Tibial nerve (tissue), 4 donors: ENCODE data around the gene STK16. TPM values are rescaled to one million over a fixed set of nuclear protein-coding genes. Genes with fewer than 3 reads are reported as not detected.

Experiments
- DNase-seq, 2 donors: peaks; one replicate each; pipeline ENCODE4 v3.0.0-alpha.2; 2019; ENCODE audit warnings: low spot score in 2 of 2
- H3K27ac ChIP-seq, 4 donors: fragments of 200-600 bp; sonication (generic) in 3 of 4; one replicate each; pipeline ENCODE4 v1.5.1; 2017 to 2019; ENCODE audit warnings: mild to moderate bottlenecking in 1 of 4
- H3K27me3 ChIP-seq, 2 donors: fragments of 200-600 bp; sonication (generic) in 1 of 2; one replicate each; pipeline versions ENCODE4 v1.5.1 to v1.6.0; 2017 to 2019
- H3K36me3 ChIP-seq, 3 donors: fragments of 200-600 bp; sonication (generic); one replicate each; pipeline ENCODE4 v1.5.1; 2018 to 2019
- H3K4me1 ChIP-seq, 4 donors: fragments of 200-600 bp; sonication (generic) in 3 of 4; one replicate each; pipeline ENCODE4 v1.5.1; 2017 to 2019
- H3K4me3 ChIP-seq, 4 donors: fragments of 200-600 bp; sonication (generic) in 3 of 4; one replicate each; pipeline ENCODE4 v1.5.1; 2017 to 2019; ENCODE audit warnings: mild to moderate bottlenecking in 1 of 4, moderate library complexity in 1 of 4
- H3K9me3 ChIP-seq, 4 donors: fragments of 200-600 bp; sonication (generic) in 3 of 4; one replicate each; pipeline ENCODE4 v1.5.1; 2017 to 2019
- EP300 ChIP-seq, 2 donors: sonication (generic); formaldehyde crosslinking; IDR thresholded peaks; one replicate each; pipeline ENCODE4 v1.6.1; 2017; ENCODE audit warnings: antibody characterized with exemption in 2 of 2, mild to moderate bottlenecking in 1 of 2
- POLR2A ChIP-seq, 2 donors: fragments of 450-650 bp; IDR thresholded peaks; one replicate each; pipeline ENCODE4 v1.6.1; 2017; ENCODE audit warnings: antibody characterized with exemption in 2 of 2, mild to moderate bottlenecking in 2 of 2, moderate library complexity in 2 of 2
- WGBS, 2 donors: methylation state at CpG; one replicate each; pipeline ENCODE4 v1.1.5; 2018; 5-methylcytosine and 5-hydroxymethylcytosine counted together
- total RNA-seq, 4 donors: library from RNA; depleted of rRNA; stranded (reverse); fragments of >200 nt; gene quantifications; one replicate each; pipeline ENCODE4 v1.1.0, GENCODE V29; 2016
- TF ChIP-seq, protein P1 (sequence below), 5 experiments: fragments of 200-600 bp in 3 of 5; fragments of 450-650 bp in 2 of 5; sonication (generic) in 3 of 5; IDR thresholded peaks; one replicate each; pipeline ENCODE4 v1.5.1; 2016 to 2019; ENCODE audit warnings: antibody characterized with exemption in 5 of 5, mild to moderate bottlenecking in 3 of 5, moderate library complexity in 2 of 5

The STK16 gene
- total RNA-seq, 4 donors from 2014 or later: 9.6 to 17.7 (median 15.3) TPM

DNA sequence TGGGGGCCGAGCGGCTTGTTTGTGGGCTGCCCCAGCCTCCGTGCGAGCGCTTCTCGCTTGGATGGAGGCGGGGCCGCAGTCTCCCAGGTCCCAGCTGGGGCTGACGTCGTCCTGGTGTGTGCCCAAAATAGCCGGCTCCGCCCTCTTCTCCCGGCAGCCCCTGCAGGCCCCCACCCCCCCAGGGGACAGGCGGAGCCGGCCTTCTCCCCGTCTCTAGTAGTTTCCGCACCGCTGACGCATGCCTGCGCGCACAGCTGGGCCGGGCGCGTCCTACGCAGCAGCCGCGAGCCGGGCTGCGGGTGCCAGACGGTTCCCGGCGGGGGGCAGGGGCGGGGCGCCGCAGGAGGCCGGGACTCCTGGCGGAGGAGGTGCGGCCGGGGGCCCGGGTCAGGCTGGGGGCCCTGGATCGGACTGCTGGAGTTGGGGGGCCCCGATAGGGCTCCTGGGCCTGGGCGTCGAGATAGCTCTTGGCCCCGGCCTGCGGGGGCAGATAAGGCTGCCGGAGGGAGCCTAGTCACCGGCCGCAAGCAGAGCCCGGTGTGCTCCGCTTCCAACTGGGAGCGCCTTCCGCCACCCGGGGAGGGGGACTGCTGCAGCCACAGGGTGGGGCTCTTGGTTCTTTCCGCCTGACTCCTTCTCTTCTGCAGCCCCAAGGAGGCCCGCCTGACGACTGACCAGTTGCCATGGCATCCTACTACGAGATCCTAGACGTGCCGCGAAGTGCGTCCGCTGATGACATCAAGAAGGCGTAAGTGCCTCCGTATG is 34.1 kb downstream of the STK16 start, which contains the start of gene DNAJB2:
DNAJB2 (plus strand) TSS at position 216 of the 765 bp plus-strand sequence; CDS start at position 684, 468 bp downstream.
- Histone ChIP-seq H3K27me3 (no peaks in the 10 kb centered on the region), H3K4me1 (peaks cover 0 to 59% (median 29%) of the 10 kb centered on the region in 4 donors), H3K36me3 (peaks cover 0 to 39% (median 0%) of the 10 kb centered on the region in 3 donors), H3K4me3 (peak within 1 kb of the TSS; percentile 65 to 95 (median 84)), H3K9me3 (no peaks in the 10 kb centered on the region), H3K27ac (peak within 1 kb of the TSS; percentile 94 to 100 (median 100))
- peak; percentile 96 to 97 for DNase-seq
- 0% methylated on average over 8 to 40 of the region's 65 CpGs for WGBS, 2 donors
- TF ChIP-seq, protein P1, sequence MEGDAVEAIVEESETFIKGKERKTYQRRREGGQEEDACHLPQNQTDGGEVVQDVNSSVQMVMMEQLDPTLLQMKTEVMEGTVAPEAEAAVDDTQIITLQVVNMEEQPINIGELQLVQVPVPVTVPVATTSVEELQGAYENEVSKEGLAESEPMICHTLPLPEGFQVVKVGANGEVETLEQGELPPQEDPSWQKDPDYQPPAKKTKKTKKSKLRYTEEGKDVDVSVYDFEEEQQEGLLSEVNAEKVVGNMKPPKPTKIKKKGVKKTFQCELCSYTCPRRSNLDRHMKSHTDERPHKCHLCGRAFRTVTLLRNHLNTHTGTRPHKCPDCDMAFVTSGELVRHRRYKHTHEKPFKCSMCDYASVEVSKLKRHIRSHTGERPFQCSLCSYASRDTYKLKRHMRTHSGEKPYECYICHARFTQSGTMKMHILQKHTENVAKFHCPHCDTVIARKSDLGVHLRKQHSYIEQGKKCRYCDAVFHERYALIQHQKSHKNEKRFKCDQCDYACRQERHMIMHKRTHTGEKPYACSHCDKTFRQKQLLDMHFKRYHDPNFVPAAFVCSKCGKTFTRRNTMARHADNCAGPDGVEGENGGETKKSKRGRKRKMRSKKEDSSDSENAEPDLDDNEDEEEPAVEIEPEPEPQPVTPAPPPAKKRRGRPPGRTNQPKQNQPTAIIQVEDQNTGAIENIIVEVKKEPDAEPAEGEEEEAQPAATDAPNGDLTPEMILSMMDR (IDR thresholded peaks at IDR 0.05): peak in 2 of 5 experiments; percentile 30 to 49
- peak; percentile 90 to 95 for TF ChIP-seq POLR2A (IDR thresholded peaks at IDR 0.05)
- TF ChIP-seq EP300 (IDR thresholded peaks at IDR 0.05): peak; percentile 98 to 99

- H3K4me3 ChIP-seq: peak overlapping the region; percentile 65 to 95 (median 84)
- peak overlapping the region; percentile 94 to 100 (median 100) for H3K27ac ChIP-seq
- H3K4me1 ChIP-seq: peaks cover 0 to 66% (median 30%) of the 10 kb centered on the region in 4 donors
- peaks cover 0 to 46% (median 3%) of the 10 kb centered on the region in 3 donors for H3K36me3 ChIP-seq
- TF ChIP-seq POLR2A (IDR thresholded peaks at IDR 0.05): no peak
- no peak for TF ChIP-seq EP300 (IDR thresholded peaks at IDR 0.05)
- 30 to 43% methylated on average over 11 to 12 of the region's 12 CpGs for WGBS, 2 donors
- H3K9me3 ChIP-seq: no peaks in the 10 kb centered on the region
- DNase-seq: no peak
- H3K27me3 ChIP-seq: no peaks in the 10 kb centered on the region
Observed at GRCh38 chr2:219279916-219280516, 34.7 kb downstream of the STK16 start.

DNA sequence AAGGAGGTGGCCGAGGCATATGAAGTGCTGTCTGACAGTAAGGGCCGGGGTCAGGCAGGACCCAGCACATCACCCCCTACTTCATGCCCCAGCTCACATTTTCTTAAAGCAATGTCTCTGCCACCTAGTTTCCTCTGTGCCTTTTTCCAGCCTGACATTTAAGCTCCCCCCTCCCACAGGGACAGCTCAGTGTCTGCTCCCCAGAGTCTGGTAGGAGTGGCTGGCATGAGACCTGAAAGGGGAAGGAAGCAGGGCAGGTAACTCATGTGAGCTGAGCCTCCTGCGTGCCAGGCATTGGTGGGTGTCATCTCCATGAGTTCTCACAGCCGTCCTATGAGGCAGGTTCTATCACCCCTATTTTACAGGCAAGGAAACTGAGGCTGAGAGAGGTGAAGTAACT is 35.4 kb downstream of the STK16 start:
- Histone ChIP-seq H3K36me3 (peaks cover 0 to 52% (median 6%) of the 10 kb centered on the region in 3 donors), H3K4me3 (peak overlapping the region in 3 of 4 donors; percentile 82 to 95 (median 85))
- no peak for TF ChIP-seq POLR2A (IDR thresholded peaks at IDR 0.05)
- TF ChIP-seq EP300 (IDR thresholded peaks at IDR 0.05): no peak
- TF ChIP-seq, protein P1 (IDR thresholded peaks at IDR 0.05): no peak

DNA sequence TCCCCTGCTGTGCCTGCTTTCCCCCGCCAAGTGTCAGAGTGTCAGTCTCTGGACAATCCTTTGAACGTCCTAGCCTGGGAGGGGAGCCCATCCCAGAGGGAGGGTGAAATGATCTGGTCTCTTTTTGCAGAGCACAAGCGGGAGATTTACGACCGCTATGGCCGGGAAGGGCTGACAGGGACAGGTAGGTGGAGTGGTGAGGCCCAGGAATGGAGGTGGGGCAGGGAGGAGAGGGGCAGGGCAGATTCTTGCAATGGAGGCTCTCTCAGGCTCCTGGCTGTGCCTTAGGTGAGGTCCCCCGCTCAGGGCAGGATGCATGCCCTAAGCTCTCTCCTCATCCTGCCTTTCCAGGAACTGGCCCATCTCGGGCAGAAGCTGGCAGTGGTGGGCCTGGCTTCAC is 36.3 kb downstream of the STK16 start:
- TF ChIP-seq POLR2A (IDR thresholded peaks at IDR 0.05): no peak
- no peak for TF ChIP-seq EP300 (IDR thresholded peaks at IDR 0.05)
- TF ChIP-seq, protein P1 (IDR thresholded peaks at IDR 0.05): no peak
- peaks cover 0 to 82% (median 40%) of the 10 kb centered on the region in 4 donors for H3K4me1 ChIP-seq
- no peak for DNase-seq
- no peaks in the 10 kb centered on the region for H3K27me3 ChIP-seq
- H3K4me3 ChIP-seq: no peak overlapping the region
- H3K9me3 ChIP-seq: no peaks in the 10 kb centered on the region
- H3K36me3 ChIP-seq: peaks cover 0 to 53% (median 6%) of the 10 kb centered on the region in 3 donors
- H3K27ac ChIP-seq: peak overlapping the region; percentile 66 to 100 (median 100)
- 56 to 80% methylated on average over 8 of the region's 8 CpGs for WGBS, 2 donors

More for the DNA sequence above, 35.4 kb downstream of the STK16 start:
- H3K27ac ChIP-seq: peak overlapping the region; percentile 94 to 100 (median 100)
- no peaks in the 10 kb centered on the region for H3K9me3 ChIP-seq
- 79 to 86% methylated on average over 4 of the region's 4 CpGs for WGBS, 2 donors
- no peak for DNase-seq
- H3K27me3 ChIP-seq: no peaks in the 10 kb centered on the region
- H3K4me1 ChIP-seq: peaks cover 0 to 73% (median 35%) of the 10 kb centered on the region in 4 donors

GRCh38 chr2:219282375-219282774 is 37.1 kb downstream of the STK16 start:
- Histone ChIP-seq H3K27ac (peak overlapping the region; percentile 66 to 100 (median 100)), H3K36me3 (peaks cover 0 to 53% (median 6%) of the 10 kb centered on the region in 3 donors), H3K27me3 (no peaks in the 10 kb centered on the region), H3K4me3 (no peak overlapping the region), H3K4me1 (peaks cover 0 to 89% (median 47%) of the 10 kb centered on the region in 4 donors), H3K9me3 (no peaks in the 10 kb centered on the region)
- WGBS, 2 donors: 51 to 60% methylated on average over 5 of the region's 5 CpGs
- DNase-seq: no peak
- peak in 1 of 2 donors; percentile 17 for TF ChIP-seq POLR2A (IDR thresholded peaks at IDR 0.05)
- TF ChIP-seq, protein P1 (IDR thresholded peaks at IDR 0.05): no peak
- TF ChIP-seq EP300 (IDR thresholded peaks at IDR 0.05): peak in 1 of 2 donors; percentile 46
